MM.1S (cell line): ENCODE results near the gene SYT13.

Experiments
- CTCF ChIP-seq: fragments of 300-600 bp; sonication (generic); IDR thresholded peaks from 2 replicates; pipeline ENCODE4 v1.5.1; 2016; ENCODE audit warnings: antibody characterized with exemption, low read length, mixed read lengths
- EZH2 ChIP-seq: fragments of 300-600 bp; sonication (generic); optimal IDR thresholded peaks from 2 replicates; pipeline ENCODE3; 2017; ENCODE audit warnings: low read depth, mild to moderate bottlenecking, antibody characterized with exemption, low read length, mixed read lengths
- EZH2phosphoT487 ChIP-seq: fragments of 300-600 bp; sonication (generic); IDR thresholded peaks from 2 replicates; pipeline ENCODE4 v1.6.1; 2018; ENCODE audit warnings: antibody characterized with exemption, low read length

- TF ChIP-seq EZH2: no peak
- no peak for TF ChIP-seq CTCF
- TF ChIP-seq EZH2phosphoT487: no peak
These were observed 78.0 kb downstream of the SYT13 start for GRCh38 chr11:45208135-45208534.
